Neural cell (in vitro differentiated cells): ENCODE results near the gene CCDC81. TPM values are rescaled to one million over a fixed set of nuclear protein-coding genes. Genes with fewer than 3 reads are reported as not detected.

Experiments used
- H2AFZ ChIP-seq: fragments of 200-600, 300-800 bp; sonication (generic), shearing (Covaris generic); 2 replicates; pipeline ENCODE4 v1.6.0; 2014; ENCODE audit warnings: low read depth, mild to moderate bottlenecking, antibody characterized with exemption, low read length, moderate library complexity
- H3F3A ChIP-seq: fragments of 200-600 bp; shearing (Covaris generic); 2 replicates; pipeline ENCODE4 v1.6.1; 2016; ENCODE audit warnings: mild to moderate bottlenecking, moderate library complexity, mixed read lengths, antibody characterized with exemption, low read length; ENCODE audit not compliant: insufficient read depth, poor library complexity, severe bottlenecking
- H3K27ac ChIP-seq: fragments of 200-600, 300-800 bp; sonication (generic), shearing (Covaris generic); 2 replicates; pipeline ENCODE4 v1.5.1; 2014; ENCODE audit warnings: mild to moderate bottlenecking, low read length, moderate library complexity
- H3K27me3 ChIP-seq: fragments of 300-800, 200-600 bp; sonication (generic), shearing (Covaris generic); 2 replicates; pipeline ENCODE4 v1.6.0; 2014; ENCODE audit warnings: mild to moderate bottlenecking, low read depth, low read length, moderate library complexity; ENCODE audit not compliant: insufficient read depth
- H3K36me3 ChIP-seq: fragments of 300-800, 200-600 bp; sonication (generic), shearing (Covaris generic); 2 replicates; pipeline ENCODE4 v1.5.1; 2014; ENCODE audit warnings: mild to moderate bottlenecking, antibody characterized with exemption, low read length, moderate library complexity; ENCODE audit not compliant: insufficient read depth
- H3K4me2 ChIP-seq: fragments of 300-800, 200-600 bp; sonication (generic), shearing (Covaris generic); 2 replicates; pipeline ENCODE4 v1.6.0; 2014; ENCODE audit warnings: mild to moderate bottlenecking, low read length
- H3K4me3 ChIP-seq: fragments of 300-800, 200-600 bp; sonication (generic), shearing (Covaris generic); 2 replicates; pipeline ENCODE4 v1.5.1; 2014; ENCODE audit warnings: mild to moderate bottlenecking, low read length, moderate library complexity
- H3K79me2 ChIP-seq: fragments of 200-600 bp; shearing (Covaris generic); replicated peaks from 2 replicates; pipeline ENCODE4 v1.6.0; 2014; ENCODE audit warnings: mild to moderate bottlenecking, low read length, moderate library complexity; ENCODE audit not compliant: insufficient read depth
- H3K9ac ChIP-seq: fragments of 300-800, 200-600 bp; sonication (generic), shearing (Covaris generic); 2 replicates; pipeline ENCODE4 v1.6.1; 2016; ENCODE audit warnings: mild to moderate bottlenecking, low read length, mixed read lengths
- H3K9me2 ChIP-seq: fragments of 200-600 bp; shearing (Covaris generic); 2 replicates; pipeline ENCODE4 v1.6.1; 2016; ENCODE audit warnings: mild to moderate bottlenecking, low read length, mixed read lengths; ENCODE audit not compliant: insufficient read depth
- H3K9me3 ChIP-seq: fragments of 200-600, 300-800 bp; sonication (generic), shearing (Covaris generic); 2 replicates; pipeline ENCODE4 v1.6.1; 2016; ENCODE audit warnings: mild to moderate bottlenecking, mixed run types, low read length, moderate library complexity, mixed read lengths
- H4K20me1 ChIP-seq: fragments of 200-600 bp; shearing (Covaris generic); 2 replicates; pipeline ENCODE4 v1.6.1; 2016; ENCODE audit warnings: mild to moderate bottlenecking, mixed run types; ENCODE audit not compliant: insufficient read depth
- EP300 ChIP-seq: fragments of 450-650 bp; conservative IDR thresholded peaks from 2 replicates; pipeline ENCODE4 v1.6.1; 2014; ENCODE audit warnings: antibody characterized with exemption, mild to moderate bottlenecking, moderate library complexity; ENCODE audit not compliant: poor library complexity, severe bottlenecking
- EZH2 ChIP-seq: fragments of 200-600, 300-800 bp; shearing (Covaris generic), sonication (generic); IDR thresholded peaks from 2 replicates; pipeline ENCODE4 v1.6.1; 2014; ENCODE audit warnings: antibody characterized with exemption, low read length, borderline replicate concordance, mild to moderate bottlenecking; ENCODE audit not compliant: insufficient read depth, poor library complexity, severe bottlenecking
- MXI1 ChIP-seq: fragments of 450-650 bp; conservative IDR thresholded peaks from 2 replicates; pipeline ENCODE4 v1.6.1; 2014; ENCODE audit warnings: antibody characterized with exemption, mild to moderate bottlenecking; ENCODE audit not compliant: poor library complexity, severe bottlenecking
- POLR2AphosphoS5 ChIP-seq: IDR thresholded peaks from 2 replicates; pipeline ENCODE4 v1.6.1; 2012
- RAD21 ChIP-seq: fragments of 450-650 bp; conservative IDR thresholded peaks from 2 replicates; pipeline ENCODE4 v1.6.1; 2014; ENCODE audit warnings: antibody characterized with exemption, mild to moderate bottlenecking, moderate library complexity
- REST ChIP-seq: IDR thresholded peaks from 2 replicates; pipeline ENCODE4 v1.6.1; 2012; ENCODE audit warnings: borderline replicate concordance
- SMC3 ChIP-seq: fragments of 450-650 bp; conservative IDR thresholded peaks from 2 replicates; pipeline ENCODE4 v1.6.1; 2014; ENCODE audit warnings: antibody characterized with exemption, mild to moderate bottlenecking, moderate library complexity; ENCODE audit not compliant: poor library complexity
- TAF1 ChIP-seq: IDR thresholded peaks from 2 replicates; pipeline ENCODE4 v1.6.1; 2012; ENCODE audit warnings: low read depth
- polyA plus RNA-seq: library from polyadenylated mRNA; depleted of rRNA; stranded (reverse); fragments of >200 nt; gene quantifications from 2 replicates; pipeline ENCODE4 v1.2.3, GENCODE V29; 2014
- TF ChIP-seq, protein P1 (sequence below): fragments of 450-650 bp; IDR thresholded peaks from 2 replicates; pipeline ENCODE4 v1.5.1; 2014; ENCODE audit warnings: antibody characterized with exemption, mild to moderate bottlenecking, moderate library complexity; ENCODE audit not compliant: poor library complexity, severe bottlenecking

CCDC81 gene
- polyA plus RNA-seq, 1 donor from 2014 or later: 2.5 TPM

DNA sequence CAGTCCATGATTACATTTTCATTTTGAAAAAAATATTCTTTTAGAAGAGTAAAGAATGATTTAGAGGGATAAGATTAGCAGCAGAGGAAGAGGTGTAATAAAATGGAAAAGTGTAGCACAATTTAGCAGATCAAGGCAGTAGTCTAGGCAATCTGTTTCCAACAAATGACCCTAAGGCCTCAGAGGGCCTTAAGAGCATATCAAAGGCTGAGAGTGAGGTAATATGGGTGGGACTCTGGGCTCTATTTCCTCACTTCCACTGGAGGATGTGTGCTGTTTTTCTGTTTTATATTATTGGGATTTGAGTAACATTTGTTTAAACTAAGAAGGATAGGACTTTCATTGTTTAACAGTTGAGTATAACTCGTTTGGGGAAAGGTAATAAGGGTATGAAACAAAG lies 28.8 kb downstream of the CCDC81 start:
- H2AFZ ChIP-seq: no peak overlapping the region
- H3K4me2 ChIP-seq: no peak overlapping the region
- H3K27ac ChIP-seq: no peak overlapping the region
- no peaks in the 10 kb centered on the region for H3K27me3 ChIP-seq
- H3K9me2 ChIP-seq: no peaks in the 10 kb centered on the region
- no peak overlapping the region for H3K4me3 ChIP-seq
- no peak for TF ChIP-seq EZH2
- no peak for TF ChIP-seq RAD21
- no peak for TF ChIP-seq REST
- no peak for TF ChIP-seq POLR2AphosphoS5
- TF ChIP-seq MXI1: no peak
- no peak for TF ChIP-seq TAF1
- TF ChIP-seq, protein P1, sequence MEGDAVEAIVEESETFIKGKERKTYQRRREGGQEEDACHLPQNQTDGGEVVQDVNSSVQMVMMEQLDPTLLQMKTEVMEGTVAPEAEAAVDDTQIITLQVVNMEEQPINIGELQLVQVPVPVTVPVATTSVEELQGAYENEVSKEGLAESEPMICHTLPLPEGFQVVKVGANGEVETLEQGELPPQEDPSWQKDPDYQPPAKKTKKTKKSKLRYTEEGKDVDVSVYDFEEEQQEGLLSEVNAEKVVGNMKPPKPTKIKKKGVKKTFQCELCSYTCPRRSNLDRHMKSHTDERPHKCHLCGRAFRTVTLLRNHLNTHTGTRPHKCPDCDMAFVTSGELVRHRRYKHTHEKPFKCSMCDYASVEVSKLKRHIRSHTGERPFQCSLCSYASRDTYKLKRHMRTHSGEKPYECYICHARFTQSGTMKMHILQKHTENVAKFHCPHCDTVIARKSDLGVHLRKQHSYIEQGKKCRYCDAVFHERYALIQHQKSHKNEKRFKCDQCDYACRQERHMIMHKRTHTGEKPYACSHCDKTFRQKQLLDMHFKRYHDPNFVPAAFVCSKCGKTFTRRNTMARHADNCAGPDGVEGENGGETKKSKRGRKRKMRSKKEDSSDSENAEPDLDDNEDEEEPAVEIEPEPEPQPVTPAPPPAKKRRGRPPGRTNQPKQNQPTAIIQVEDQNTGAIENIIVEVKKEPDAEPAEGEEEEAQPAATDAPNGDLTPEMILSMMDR: no peak
- TF ChIP-seq SMC3: no peak
- TF ChIP-seq EP300: no peak
- no peaks in the 10 kb centered on the region for H3F3A ChIP-seq
- no peaks in the 10 kb centered on the region for H3K36me3 ChIP-seq
- no peak overlapping the region for H3K9ac ChIP-seq
- no peaks in the 10 kb centered on the region for H4K20me1 ChIP-seq
- H3K9me3 ChIP-seq: no peaks in the 10 kb centered on the region
- no peaks in the 10 kb centered on the region for H3K79me2 ChIP-seq

GRCh38 chr11:86408845-86409244 lies 34.2 kb downstream of the CCDC81 start:
- H3K4me3 ChIP-seq: no peak overlapping the region
- TF ChIP-seq RAD21: peak; percentile 19
- TF ChIP-seq TAF1: no peak
- H3F3A ChIP-seq: no peaks in the 10 kb centered on the region
- no peaks in the 10 kb centered on the region for H3K36me3 ChIP-seq
- H3K27me3 ChIP-seq: no peaks in the 10 kb centered on the region
- no peak overlapping the region for H2AFZ ChIP-seq
- no peak overlapping the region for H3K4me2 ChIP-seq
- no peak overlapping the region for H3K27ac ChIP-seq
- no peaks in the 10 kb centered on the region for H3K9me2 ChIP-seq
- no peak overlapping the region for H3K9ac ChIP-seq
- no peaks in the 10 kb centered on the region for H3K79me2 ChIP-seq
- no peaks in the 10 kb centered on the region for H4K20me1 ChIP-seq
- H3K9me3 ChIP-seq: no peaks in the 10 kb centered on the region

DNA sequence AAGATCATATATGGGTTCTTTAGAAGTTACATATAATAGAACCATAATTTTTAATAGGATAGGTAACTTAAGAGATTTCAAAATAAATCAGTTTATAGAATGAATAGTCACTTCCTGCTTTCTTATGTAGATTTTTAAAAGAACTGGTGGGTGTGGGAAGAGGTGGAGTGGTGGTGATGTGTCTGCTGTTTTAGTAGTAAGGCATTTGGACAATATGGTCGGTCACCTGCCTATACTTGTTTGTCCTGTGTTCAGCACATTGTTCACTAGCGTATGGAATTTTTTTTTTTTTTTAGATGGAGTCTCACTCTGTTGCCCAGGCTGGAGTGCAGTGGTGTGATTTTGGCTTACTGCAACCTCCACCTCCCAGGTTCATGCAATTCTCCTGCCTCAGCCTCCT lies 39.3 kb downstream of the CCDC81 start:
- no peak overlapping the region for H3K9ac ChIP-seq
- no peak overlapping the region for H2AFZ ChIP-seq
- H3K36me3 ChIP-seq: no peaks in the 10 kb centered on the region
- no peaks in the 10 kb centered on the region for H4K20me1 ChIP-seq
- H3K27me3 ChIP-seq: no peaks in the 10 kb centered on the region
- H3K79me2 ChIP-seq: no peaks in the 10 kb centered on the region
- no peaks in the 10 kb centered on the region for H3K9me3 ChIP-seq
- H3K9me2 ChIP-seq: no peaks in the 10 kb centered on the region
- no peak overlapping the region for H3K27ac ChIP-seq
- no peak overlapping the region for H3K4me3 ChIP-seq
- TF ChIP-seq EZH2: no peak
- TF ChIP-seq POLR2AphosphoS5: no peak
- no peak for TF ChIP-seq REST
- TF ChIP-seq SMC3: no peak
- TF ChIP-seq MXI1: no peak
- no peak for TF ChIP-seq TAF1
- TF ChIP-seq RAD21: no peak
- TF ChIP-seq EP300: no peak
- TF ChIP-seq, protein P1: no peak
- H3F3A ChIP-seq: no peaks in the 10 kb centered on the region
- H3K4me2 ChIP-seq: no peak overlapping the region
